ENCODE results near the gene UBR4.

Gene UBR4

GRCh38 chr1:19029191-19030085, 180.6 kb downstream of the UBR4 start:
- peak; percentile 84 for DNase-seq (ENCODE audit: low spot score)
- TF ChIP-seq CTCF (conservative IDR thresholded peaks at IDR 0.05; ENCODE audit: low read depth): no peak; the same call in 1 of the 2 replicates
- CTCF ChIA-PET: interaction anchor here (0.7 kb wide), 1 partner anchor 436 kb away, joined by 3 read pairs; no protein-coding TSS in a partner anchor
- POLR2A ChIA-PET (ENCODE audit: low non-redundant PET): no interaction called here
- peak overlapping the region; percentile 72 for H3K27ac ChIP-seq

GRCh38 chr1:19028546-19029129, 181.4 kb downstream of the UBR4 start:
- POLR2A ChIA-PET (ENCODE audit: low non-redundant PET): no interaction called here
- CTCF ChIA-PET: interaction anchor here (0.7 kb wide), 2 partner anchors 61 to 437 kb away, joined by 3 read pairs; no protein-coding TSS in a partner anchor

GRCh38 chr1:19028110-19028509, 182.0 kb downstream of the UBR4 start:
- ChIA-PET POLR2A (ENCODE audit: low non-redundant PET) (no interaction called here), CTCF (interaction anchor here (0.7 to 0.8 kb wide), 2 partner anchors 15 to 62 kb away, joined by 3 to 4 read pairs; no protein-coding TSS in a partner anchor)
- DNase-seq (ENCODE audit: low spot score): no peak
- no peak for TF ChIP-seq CTCF (conservative IDR thresholded peaks at IDR 0.05; ENCODE audit: low read depth)
- H3K27ac ChIP-seq: peak overlapping the region; percentile 72

More at GRCh38 chr1:19028546-19029129, 181.4 kb downstream of the UBR4 start:
- TF ChIP-seq CTCF (conservative IDR thresholded peaks at IDR 0.05; ENCODE audit: low read depth): no peak
- DNase-seq (ENCODE audit: low spot score): no peak
- H3K27ac ChIP-seq: peak overlapping the region; percentile 72
